Fibroblast of upper back skin (primary cell): ENCODE results near the gene PAFAH1B2.
A peak's percentile ranks its signal among the peaks of the same experiment; 100 is the strongest.
"Not testable (repeated sequence)": the region's sequence is repeated elsewhere in the genome, so short reads cannot be mapped to it uniquely, and the experiment has no call there.

Experiments
- DNase-seq: peaks from one replicate; pipeline ENCODE4 v3.0.0-alpha.2; 2013

PAFAH1B2 gene

GRCh38 chr11:117128289-117128688, 15.8 kb upstream of the PAFAH1B2 start:
- no peak for DNase-seq

- DNase-seq, result not testable (repeated sequence)
These were observed 13.7 kb upstream of the PAFAH1B2 start for GRCh38 chr11:117130396-117130795.

- DNase-seq, result no peak
These were observed 13.2 kb upstream of the PAFAH1B2 start for GRCh38 chr11:117130879-117131278.

GRCh38 chr11:117134431-117134830, 9.7 kb upstream of the PAFAH1B2 start:
- no peak for DNase-seq

GRCh38 chr11:117134979-117135378, 9.1 kb upstream of the PAFAH1B2 start:
- DNase-seq, result not testable (repeated sequence)

- not testable (repeated sequence) for DNase-seq
These were observed 6.6 kb upstream of the PAFAH1B2 start for GRCh38 chr11:117137223-117138086.

GRCh38 chr11:117143390-117143789, 697 bp upstream of the PAFAH1B2 start:
- DNase-seq, result peak; percentile 56

- peak; percentile 60 for DNase-seq
These were observed 648 bp downstream of the PAFAH1B2 start for GRCh38 chr11:117144477-117145392.

- peak; percentile 41 for DNase-seq
These were observed 1.3 kb downstream of the PAFAH1B2 start for GRCh38 chr11:117145393-117145761.

GRCh38 chr11:117146521-117146920, 2.4 kb downstream of the PAFAH1B2 start:
- DNase-seq, result peak; percentile 27

- DNase-seq, result no peak
These were observed 8.0 kb downstream of the PAFAH1B2 start for GRCh38 chr11:117152066-117152465.

GRCh38 chr11:117154468-117154867, 10.4 kb downstream of the PAFAH1B2 start:
- DNase-seq, result no peak

- no peak for DNase-seq
These were observed 13.4 kb downstream of the PAFAH1B2 start for GRCh38 chr11:117157507-117157906.

- DNase-seq, result no peak
These were observed 15.8 kb downstream of the PAFAH1B2 start for GRCh38 chr11:117159892-117160291.

GRCh38 chr11:117160826-117161225, 16.7 kb downstream of the PAFAH1B2 start:
- DNase-seq, result no peak

- peak; percentile 20 for DNase-seq
These were observed 22.4 kb downstream of the PAFAH1B2 start for GRCh38 chr11:117166491-117166890.

GRCh38 chr11:117169736-117170135, 25.6 kb downstream of the PAFAH1B2 start:
- no peak for DNase-seq

- no peak for DNase-seq
These were observed 26.1 kb downstream of the PAFAH1B2 start for GRCh38 chr11:117170210-117170609.

- DNase-seq, result no peak
These were observed 26.9 kb downstream of the PAFAH1B2 start for GRCh38 chr11:117171007-117171403.

- DNase-seq, result no peak
These were observed 27.4 kb downstream of the PAFAH1B2 start for GRCh38 chr11:117171404-117172061.

GRCh38 chr11:117172724-117173421, 28.8 kb downstream of the PAFAH1B2 start:
- no peak for DNase-seq

- no peak for DNase-seq
These were observed 31.0 kb downstream of the PAFAH1B2 start for GRCh38 chr11:117175104-117175503.
